C4-2B (cell line): ENCODE measurements around the gene ZNF445.

Experiments used
- ZFX ChIP-seq: fragments of 450-650 bp; IDR thresholded peaks from 2 replicates; pipeline ENCODE4 v1.6.1; 2017
- TF ChIP-seq, protein P1 (sequence below): fragments of 450-650 bp; conservative IDR thresholded peaks from 2 replicates; pipeline ENCODE4 v1.5.1; 2017; ENCODE audit warnings: mild to moderate bottlenecking

DNA sequence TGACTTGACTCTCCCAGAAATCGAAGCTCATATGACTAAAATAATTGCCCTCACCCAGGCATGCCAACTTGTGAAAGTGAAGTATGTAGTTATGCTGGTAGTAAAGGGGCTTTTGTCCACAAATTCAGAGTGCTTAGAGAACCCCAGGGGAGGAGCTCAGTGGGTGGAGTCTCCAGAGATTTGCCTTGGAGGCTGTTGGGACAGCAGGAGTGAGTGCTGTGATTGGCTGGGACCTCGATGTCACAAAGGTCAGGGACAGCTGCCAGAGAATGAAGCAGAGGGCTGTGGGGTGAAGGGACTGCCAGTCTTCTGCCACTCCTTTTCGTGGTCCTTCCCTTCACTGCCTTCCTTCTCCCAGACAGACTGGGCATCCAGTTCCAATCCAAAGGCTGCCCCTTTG is 49.8 kb downstream of the ZNF445 start:
- TF ChIP-seq, protein P1, sequence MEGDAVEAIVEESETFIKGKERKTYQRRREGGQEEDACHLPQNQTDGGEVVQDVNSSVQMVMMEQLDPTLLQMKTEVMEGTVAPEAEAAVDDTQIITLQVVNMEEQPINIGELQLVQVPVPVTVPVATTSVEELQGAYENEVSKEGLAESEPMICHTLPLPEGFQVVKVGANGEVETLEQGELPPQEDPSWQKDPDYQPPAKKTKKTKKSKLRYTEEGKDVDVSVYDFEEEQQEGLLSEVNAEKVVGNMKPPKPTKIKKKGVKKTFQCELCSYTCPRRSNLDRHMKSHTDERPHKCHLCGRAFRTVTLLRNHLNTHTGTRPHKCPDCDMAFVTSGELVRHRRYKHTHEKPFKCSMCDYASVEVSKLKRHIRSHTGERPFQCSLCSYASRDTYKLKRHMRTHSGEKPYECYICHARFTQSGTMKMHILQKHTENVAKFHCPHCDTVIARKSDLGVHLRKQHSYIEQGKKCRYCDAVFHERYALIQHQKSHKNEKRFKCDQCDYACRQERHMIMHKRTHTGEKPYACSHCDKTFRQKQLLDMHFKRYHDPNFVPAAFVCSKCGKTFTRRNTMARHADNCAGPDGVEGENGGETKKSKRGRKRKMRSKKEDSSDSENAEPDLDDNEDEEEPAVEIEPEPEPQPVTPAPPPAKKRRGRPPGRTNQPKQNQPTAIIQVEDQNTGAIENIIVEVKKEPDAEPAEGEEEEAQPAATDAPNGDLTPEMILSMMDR: no peak
- no peak for TF ChIP-seq ZFX
